ENCODE data around the gene RHOBTB3.
A peak's percentile ranks its signal among the peaks of the same experiment; 100 is the strongest.
"Not testable (repeated sequence)": the region's sequence is repeated elsewhere in the genome, so short reads cannot be mapped to it uniquely, and the experiment has no call there.

RHOBTB3 gene

GRCh38 chr5:95821110-95822021 is 90.2 kb downstream of the RHOBTB3 start:
- no peak for DNase-seq (ENCODE audit: low spot score)

GRCh38 chr5:95822043-95822541 is 91.0 kb downstream of the RHOBTB3 start:
- DNase-seq (ENCODE audit: low spot score), result peak; percentile 61

GRCh38 chr5:95822542-95823181 is 91.5 kb downstream of the RHOBTB3 start, which contains the start of gene GLRX:
Gene GLRX, minus strand, starts transcription at chr5:95822726. Its CDS starts 64 bp downstream, at chr5:95822662.
- peak; percentile 88 for DNase-seq (ENCODE audit: low spot score)

GRCh38 chr5:95823218-95823737 is 92.1 kb downstream of the RHOBTB3 start:
- DNase-seq (ENCODE audit: low spot score), result no peak

GRCh38 chr5:95823738-95824609 is 92.8 kb downstream of the RHOBTB3 start:
- peak; percentile 85 for DNase-seq (ENCODE audit: low spot score)

GRCh38 chr5:95824747-95825146 is 93.6 kb downstream of the RHOBTB3 start:
- DNase-seq (ENCODE audit: low spot score), result no peak

- no peak for DNase-seq (ENCODE audit: low spot score)
Observed at GRCh38 chr5:95825495-95825894, 94.4 kb downstream of the RHOBTB3 start.

- DNase-seq (ENCODE audit: low spot score), result no peak
Observed at GRCh38 chr5:95826949-95827891, 96.1 kb downstream of the RHOBTB3 start.

- no peak for DNase-seq (ENCODE audit: low spot score)
Observed at GRCh38 chr5:95827892-95828246, 96.7 kb downstream of the RHOBTB3 start.

GRCh38 chr5:95830226-95830625 is 99.1 kb downstream of the RHOBTB3 start:
- no peak for DNase-seq (ENCODE audit: low spot score)

GRCh38 chr5:95832664-95833063 is 101.5 kb downstream of the RHOBTB3 start:
- DNase-seq (ENCODE audit: low spot score), result no peak

GRCh38 chr5:95835682-95836385 is 104.7 kb downstream of the RHOBTB3 start:
- no peak for DNase-seq (ENCODE audit: low spot score)

GRCh38 chr5:95836544-95836943 is 105.4 kb downstream of the RHOBTB3 start:
- DNase-seq (ENCODE audit: low spot score), result peak; percentile 51

- DNase-seq (ENCODE audit: low spot score), result not testable (repeated sequence)
Observed at GRCh38 chr5:95836971-95837370, 105.8 kb downstream of the RHOBTB3 start.

- DNase-seq (ENCODE audit: low spot score), result no peak
Observed at GRCh38 chr5:95837492-95837891, 106.4 kb downstream of the RHOBTB3 start.

GRCh38 chr5:95838001-95838520 is 106.9 kb downstream of the RHOBTB3 start:
- no peak for DNase-seq (ENCODE audit: low spot score)

- no peak for DNase-seq (ENCODE audit: low spot score)
Observed at GRCh38 chr5:95838556-95838955, 107.4 kb downstream of the RHOBTB3 start.

- DNase-seq (ENCODE audit: low spot score), result no peak
Observed at GRCh38 chr5:95839658-95840057, 108.5 kb downstream of the RHOBTB3 start.

GRCh38 chr5:95840956-95841705 is 110.0 kb downstream of the RHOBTB3 start:
- no peak for DNase-seq (ENCODE audit: low spot score)
